Fibroblast of lung (primary cell): Measurements from ENCODE around the gene MON1B. TPM values are rescaled to one million over a fixed set of nuclear protein-coding genes. Genes with fewer than 3 reads are reported as not detected.

Experiments used
- DNase-seq, 2 donors: peaks; one replicate each; pipeline versions ENCODE4 v3.0.0 to v3.0.0-alpha.2; 2010; ENCODE audit warnings: low read depth in 2 of 2
- H2AFZ ChIP-seq: 2 replicates; pipeline ENCODE4 v1.5.1; 2012; ENCODE audit warnings: low read length, control low read depth, inconsistent platforms
- H3K27ac ChIP-seq: 2 replicates; pipeline ENCODE4 v1.5.1; 2011; ENCODE audit warnings: low read length, control low read depth; ENCODE audit not compliant: insufficient read depth
- H3K27me3 ChIP-seq: 2 replicates; pipeline ENCODE4 v1.5.1; 2011; ENCODE audit warnings: mild to moderate bottlenecking, low read length; ENCODE audit not compliant: control insufficient read depth, insufficient read depth
- H3K36me3 ChIP-seq: 2 replicates; pipeline ENCODE4 v1.5.1; 2011; ENCODE audit warnings: low read length; ENCODE audit not compliant: control insufficient read depth, insufficient read depth
- H3K4me1 ChIP-seq: 2 replicates; pipeline ENCODE4 v1.5.1; 2011; ENCODE audit warnings: low read length; ENCODE audit not compliant: control insufficient read depth, insufficient read depth; ENCODE audit errors: extremely low read depth
- H3K4me2 ChIP-seq: 2 replicates; pipeline ENCODE4 v1.5.1; 2011; ENCODE audit warnings: low read length, control low read depth; ENCODE audit not compliant: insufficient read depth; ENCODE audit errors: extremely low read depth
- H3K4me3 ChIP-seq, 4 experiments: fragments of 200-600 bp in 1 of 4; sonication (generic) in 1 of 4; replicated peaks in 1 of 4; 2 replicates each; pipeline ENCODE4 v1.5.1; 2011 to 2016; ENCODE audit warnings: low read length in 4 of 4, low read depth in 3 of 4, mild to moderate bottlenecking in 3 of 4, control low read depth in 2 of 4, inconsistent platforms in 1 of 4, mixed read lengths in 1 of 4; ENCODE audit not compliant: insufficient read depth in 1 of 4; ENCODE audit errors: control extremely low read depth in 1 of 4
- H3K79me2 ChIP-seq: 2 replicates; pipeline ENCODE4 v1.5.1; 2012; ENCODE audit warnings: mild to moderate bottlenecking, low read length, inconsistent platforms; ENCODE audit not compliant: control insufficient read depth, insufficient read depth
- H3K9ac ChIP-seq: 2 replicates; pipeline ENCODE4 v1.5.1; 2011; ENCODE audit warnings: mild to moderate bottlenecking, low read length, control low read depth; ENCODE audit not compliant: insufficient read depth
- H3K9me3 ChIP-seq: 2 replicates; pipeline ENCODE4 v1.5.1; 2012; ENCODE audit warnings: low read depth, low read length; ENCODE audit not compliant: control insufficient read depth, insufficient read depth
- H4K20me1 ChIP-seq: 2 replicates; pipeline ENCODE4 v1.5.1; 2011; ENCODE audit warnings: low read length; ENCODE audit not compliant: control insufficient read depth, insufficient read depth; ENCODE audit errors: extremely low read depth
- CTCF ChIP-seq, 2 donors: IDR thresholded peaks in 1 of 2; conservative IDR thresholded peaks in 1 of 2; 1 replicate in 1 of 2; 2 replicates in 1 of 2; pipeline ENCODE4 v1.5.1; 2011 to 2012; ENCODE audit warnings: low read length in 2 of 2, control low read depth in 1 of 2, inconsistent platforms in 1 of 2, low read depth in 1 of 2, mild to moderate bottlenecking in 1 of 2
- EZH2 ChIP-seq: IDR thresholded peaks from 2 replicates; pipeline ENCODE4 v1.5.1; 2012; ENCODE audit warnings: low read length, control low read depth, mild to moderate bottlenecking; ENCODE audit errors: missing control alignments
- polyA plus RNA-seq, 2 donors: library from polyadenylated mRNA; depleted of rRNA in 1 of 2; stranded (reverse) in 1 of 2; unstranded in 1 of 2; fragments of >200 nt; gene quantifications; 2 replicates each; pipeline ENCODE4 v1.2.1, GENCODE V29; 2011 to 2012; ENCODE audit warnings: missing spikeins in 1 of 2
- total RNA-seq: library from RNA; depleted of rRNA; stranded (reverse); fragments of >200 nt; gene quantifications from 2 replicates; pipeline ENCODE4 v1.2.1, GENCODE V29; 2014

Gene MON1B
- total and polyA plus RNA-seq, 2 donors (not counting 1 experiment from before 2014, with no cell fraction given), result 7.3 to 12.7 TPM

- Histone ChIP-seq H3K9me3 (no peaks in the 10 kb centered on the region), H3K27me3 (peaks cover 6% of the 10 kb centered on the region), H3K9ac (no peak overlapping the region), H3K27ac (no peak overlapping the region), H3K4me2 (no peak overlapping the region), H3K36me3 (no peaks in the 10 kb centered on the region), H2AFZ (no peak overlapping the region), H4K20me1 (no peaks in the 10 kb centered on the region), H3K79me2 (no peaks in the 10 kb centered on the region), H3K4me3 (no peak overlapping the region), H3K4me1 (no peaks in the 10 kb centered on the region)
- no peak for DNase-seq
- TF ChIP-seq CTCF (conservative IDR thresholded peaks at IDR 0.05 in 1 of 2, IDR thresholded peaks at IDR 0.05 in 1 of 2; ENCODE audit: low read depth in 1 of 2, low read length in 2 of 2) (no peak), EZH2 (no peak)
Measured at GRCh38 chr16:77227745-77228144, 36.8 kb downstream of the MON1B start.

GRCh38 chr16:77231047-77231446 is 40.1 kb downstream of the MON1B start:
- Histone ChIP-seq H3K27me3 (peaks cover 3% of the 10 kb centered on the region), H3K4me2 (no peak overlapping the region), H3K36me3 (no peaks in the 10 kb centered on the region), H3K9ac (no peak overlapping the region), H4K20me1 (no peaks in the 10 kb centered on the region), H3K9me3 (no peaks in the 10 kb centered on the region), H3K4me1 (no peaks in the 10 kb centered on the region), H3K27ac (no peak overlapping the region), H3K4me3 (no peak overlapping the region), H2AFZ (no peak overlapping the region), H3K79me2 (no peaks in the 10 kb centered on the region)
- no peak for DNase-seq
- TF ChIP-seq EZH2 (no peak), CTCF (conservative IDR thresholded peaks at IDR 0.05 in 1 of 2, IDR thresholded peaks at IDR 0.05 in 1 of 2; ENCODE audit: low read depth in 1 of 2, low read length in 2 of 2) (no peak)

- no peaks in the 10 kb centered on the region for H3K4me1 ChIP-seq
- TF ChIP-seq EZH2 (no peak), CTCF (conservative IDR thresholded peaks at IDR 0.05 in 1 of 2, IDR thresholded peaks at IDR 0.05 in 1 of 2; ENCODE audit: low read depth in 1 of 2, low read length in 2 of 2) (no peak)
- H3K36me3 ChIP-seq, result no peaks in the 10 kb centered on the region
- H3K27me3 ChIP-seq, result no peaks in the 10 kb centered on the region
- H4K20me1 ChIP-seq, result no peaks in the 10 kb centered on the region
- no peaks in the 10 kb centered on the region for H3K9me3 ChIP-seq
- DNase-seq, result no peak
- no peak overlapping the region for H2AFZ ChIP-seq
- H3K79me2 ChIP-seq, result no peaks in the 10 kb centered on the region
- H3K27ac ChIP-seq, result no peak overlapping the region
- no peak overlapping the region for H3K4me2 ChIP-seq
- H3K9ac ChIP-seq, result no peak overlapping the region
- H3K4me3 ChIP-seq, result no peak overlapping the region
Measured at GRCh38 chr16:77233799-77234519, 43.0 kb downstream of the MON1B start.
